GM21528 (cell line): Measurements from ENCODE around the gene CCDC7.
A peak's percentile ranks its signal among the peaks of the same experiment; 100 is the strongest.
"Not testable (repeated sequence)": the region's sequence is repeated elsewhere in the genome, so short reads cannot be mapped to it uniquely, and the experiment has no call there.

Experiments
- ATAC-seq: cut with Tn5 transposase; IDR thresholded peaks from one replicate; pipeline ENCODE4 v1.9.1; 2021; ENCODE audit warnings: mild to moderate bottlenecking, moderate library complexity; ENCODE audit not compliant: unreplicated experiment, low FRiP score

The CCDC7 gene

DNA sequence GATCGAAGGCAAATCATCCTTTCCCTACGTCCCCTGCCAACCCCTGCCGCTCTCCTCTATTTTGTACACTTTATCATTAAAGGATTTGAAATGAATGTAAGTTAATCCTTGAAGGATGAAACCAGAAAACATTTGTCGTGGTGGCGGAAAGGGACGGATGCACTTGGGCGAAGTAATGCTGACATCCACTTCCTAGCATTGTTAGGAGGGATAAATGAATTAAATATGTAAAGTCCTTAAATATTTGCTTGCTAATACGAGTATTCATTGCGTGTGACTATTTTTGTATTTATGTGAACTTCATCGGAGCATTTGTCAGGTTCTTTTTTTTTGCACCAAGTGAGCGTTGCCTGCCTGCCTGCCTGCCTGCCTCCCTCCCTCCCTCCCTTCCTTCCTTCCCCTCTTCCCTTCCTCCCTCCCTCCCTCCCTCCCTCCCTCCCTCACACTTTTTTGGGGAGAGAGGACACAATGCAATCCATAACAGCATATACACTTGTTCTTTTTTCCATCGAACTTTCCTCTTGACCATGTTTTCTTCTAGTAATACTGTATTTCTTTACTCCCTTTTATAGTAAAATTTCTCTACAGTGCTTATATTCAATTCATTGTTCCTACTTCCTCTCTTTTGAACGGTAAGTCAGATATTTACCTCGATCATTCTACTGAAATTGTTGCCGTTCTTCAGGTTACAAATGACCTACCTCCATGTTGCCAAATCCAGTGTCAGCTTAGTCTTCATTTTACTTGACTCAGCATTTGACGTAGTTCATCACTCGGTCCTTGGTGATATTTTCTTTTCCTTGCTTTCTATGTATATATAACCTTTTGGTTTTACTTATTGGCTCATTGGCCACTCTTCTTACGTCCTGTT, 831 bp downstream of the CCDC7 start:
- ATAC-seq: peak; percentile 9

DNA sequence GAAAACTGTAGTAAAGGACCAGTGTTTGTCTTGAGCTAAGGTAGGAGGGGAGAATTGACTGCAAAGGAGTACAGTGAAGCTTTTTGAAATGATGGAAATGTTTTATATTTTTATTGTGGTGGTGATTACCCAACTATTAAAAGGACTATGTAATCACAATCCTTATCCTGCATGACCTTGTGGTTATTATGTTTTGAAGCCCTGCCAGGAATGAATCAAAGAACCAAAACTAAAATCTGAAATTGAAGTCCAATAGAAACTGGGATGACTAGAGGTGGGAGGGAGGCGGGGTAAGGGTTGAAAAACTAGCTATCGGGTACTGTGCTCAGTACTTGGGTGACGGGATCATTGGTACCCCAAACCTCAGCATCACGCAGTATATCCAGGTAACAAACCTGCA, 8.2 kb downstream of the CCDC7 start:
- no peak for ATAC-seq

DNA sequence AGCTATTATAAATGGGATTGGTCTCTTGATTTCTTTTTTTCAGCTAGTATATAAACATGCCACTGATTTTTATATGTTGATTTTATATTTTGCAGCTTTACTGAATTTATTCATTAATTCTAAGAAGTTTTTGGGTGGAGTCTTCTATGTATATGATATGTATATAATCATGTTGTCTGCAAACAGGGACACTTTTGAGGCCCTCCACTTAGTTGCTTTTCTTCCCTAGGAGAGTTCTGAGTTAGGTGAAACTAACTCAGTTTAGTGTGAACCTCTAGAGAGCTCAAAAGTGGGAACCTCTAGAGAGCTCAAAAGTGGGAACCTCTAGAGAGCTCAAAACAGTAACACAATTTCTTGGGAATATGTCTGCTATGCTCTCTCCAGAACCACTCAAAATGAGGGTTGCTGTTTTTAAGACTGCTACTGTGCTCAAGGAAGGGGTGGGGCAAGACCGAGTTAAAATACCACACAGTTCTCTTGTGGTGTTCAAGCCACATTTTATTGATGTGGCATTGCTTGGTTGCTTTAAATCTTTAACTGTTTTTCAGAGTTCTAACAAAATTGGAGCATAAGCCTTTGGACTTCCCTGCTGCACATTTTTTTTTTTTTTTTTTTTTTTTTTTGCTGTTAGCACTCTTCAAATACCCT, 13.2 kb downstream of the CCDC7 start:
- ATAC-seq: no peak

DNA sequence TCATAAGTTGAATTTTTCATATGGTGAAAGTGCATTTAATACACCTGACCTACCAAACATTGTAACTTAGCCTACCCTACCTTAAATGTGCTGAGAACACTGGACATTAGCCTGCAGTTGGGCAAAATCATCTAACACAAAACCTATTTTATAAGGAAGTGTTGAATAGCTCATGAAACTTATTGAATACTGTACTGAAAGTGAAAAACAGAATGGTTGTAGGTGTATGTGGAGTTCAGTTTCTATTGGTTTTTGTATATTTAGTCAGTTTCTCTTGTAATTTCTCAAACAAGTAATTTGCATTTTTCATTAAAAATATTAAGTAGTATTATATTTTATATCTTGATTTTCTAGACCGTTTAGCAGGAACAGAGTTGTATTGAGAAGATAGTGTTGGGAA, 15.3 kb downstream of the CCDC7 start:
- peak; percentile 58 for ATAC-seq

DNA sequence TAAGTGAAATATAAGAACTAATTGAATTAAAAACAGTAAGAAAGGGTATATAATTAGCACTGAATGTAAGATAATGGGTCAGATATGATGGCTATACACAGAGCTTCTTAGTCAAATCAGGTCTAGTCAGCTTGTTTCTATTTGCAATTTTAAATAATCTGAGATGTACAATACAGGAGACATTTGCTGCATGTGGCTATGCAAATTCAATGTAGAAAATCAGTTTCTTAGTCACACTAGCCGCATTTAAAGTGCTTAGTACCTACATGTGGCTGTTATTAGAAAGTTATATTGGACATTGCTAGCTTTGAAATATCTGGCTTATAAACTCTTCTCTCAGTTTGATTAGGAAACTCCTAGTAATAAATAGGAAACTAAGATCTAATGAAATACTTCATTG, 25.3 kb downstream of the CCDC7 start:
- no peak for ATAC-seq

DNA sequence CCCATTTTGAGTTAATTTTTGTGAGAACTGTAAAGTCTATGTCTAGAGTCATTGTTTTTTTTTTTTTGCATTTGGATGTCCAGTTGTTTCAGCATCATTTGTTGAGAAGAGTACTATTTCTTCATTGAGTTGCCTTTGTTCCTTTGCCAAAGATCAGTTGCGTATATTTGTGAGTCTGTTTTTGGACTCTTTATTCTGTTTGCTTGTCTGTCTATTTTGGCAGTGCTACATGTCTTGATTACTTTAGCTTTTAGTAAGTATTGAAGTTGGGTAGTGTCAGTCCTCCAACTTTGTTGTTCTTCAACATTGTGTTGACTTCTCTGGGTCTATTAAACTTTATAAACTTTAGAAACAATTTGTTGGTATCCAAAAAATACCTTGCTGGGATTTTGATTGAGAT, 31.6 kb downstream of the CCDC7 start:
- ATAC-seq: no peak

DNA sequence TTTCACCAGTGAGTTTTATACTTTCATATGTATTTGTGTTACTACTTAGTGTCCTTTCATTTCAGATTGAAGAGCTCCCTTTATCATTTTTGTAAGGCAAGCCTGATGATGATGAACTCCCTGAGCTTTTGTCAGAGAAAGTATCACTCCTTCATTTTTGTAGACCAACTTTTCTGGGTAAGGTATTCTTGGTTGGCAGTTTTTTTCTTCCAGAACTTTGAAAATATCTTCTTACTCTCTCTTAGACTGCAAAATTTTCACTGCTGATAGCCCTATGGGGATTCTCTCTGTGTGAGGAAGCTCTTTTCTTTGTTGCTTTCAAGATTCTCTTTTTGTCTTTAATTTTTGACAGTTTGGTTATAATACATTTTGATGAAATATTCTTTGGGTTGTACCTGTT, 35.7 kb downstream of the CCDC7 start:
- no peak for ATAC-seq

DNA sequence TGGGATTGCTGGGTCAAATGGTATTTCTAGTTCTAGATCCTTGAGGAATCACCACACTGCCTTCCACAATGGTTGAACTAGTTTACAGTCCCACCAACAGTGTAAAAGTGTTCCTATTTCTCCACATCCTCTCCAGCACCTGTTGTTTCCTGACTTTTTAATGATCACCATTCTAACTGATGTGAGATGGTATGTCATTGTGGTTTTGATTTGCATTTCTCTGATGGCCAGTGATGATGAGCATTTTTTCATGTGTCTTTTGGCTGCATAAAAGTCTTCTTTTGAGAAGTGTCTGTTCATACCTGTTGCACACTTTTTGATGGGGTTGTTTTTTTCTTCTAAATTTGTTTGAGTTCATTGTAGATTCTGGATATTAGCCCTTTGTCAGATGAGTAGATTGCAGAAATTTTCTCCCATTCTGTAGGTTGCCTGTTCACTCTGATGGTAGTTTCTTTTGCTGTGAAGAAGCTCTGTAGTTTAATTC, 37.1 kb downstream of the CCDC7 start:
- ATAC-seq: not testable (repeated sequence)

DNA sequence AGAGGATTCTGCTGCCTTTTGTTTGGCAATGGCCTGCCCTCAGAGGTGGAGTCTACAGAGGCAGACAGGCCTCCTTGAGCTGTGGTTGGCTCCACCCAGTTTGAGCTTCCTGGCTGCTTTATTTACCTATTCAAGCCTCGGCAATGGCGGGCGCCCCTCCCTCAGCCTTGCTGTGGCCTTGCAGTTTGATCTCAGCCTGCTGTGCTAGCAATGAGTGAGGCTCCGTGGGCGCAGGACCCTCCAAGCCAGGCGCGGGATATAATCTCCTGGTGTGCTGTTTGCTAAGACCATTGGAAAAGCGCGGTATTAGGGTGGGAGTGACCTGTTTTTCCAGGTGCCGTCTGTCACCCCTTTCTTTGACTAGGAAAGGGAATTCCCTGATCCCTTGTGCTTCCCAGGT, 42.1 kb downstream of the CCDC7 start:
- ATAC-seq: not testable (repeated sequence)

DNA sequence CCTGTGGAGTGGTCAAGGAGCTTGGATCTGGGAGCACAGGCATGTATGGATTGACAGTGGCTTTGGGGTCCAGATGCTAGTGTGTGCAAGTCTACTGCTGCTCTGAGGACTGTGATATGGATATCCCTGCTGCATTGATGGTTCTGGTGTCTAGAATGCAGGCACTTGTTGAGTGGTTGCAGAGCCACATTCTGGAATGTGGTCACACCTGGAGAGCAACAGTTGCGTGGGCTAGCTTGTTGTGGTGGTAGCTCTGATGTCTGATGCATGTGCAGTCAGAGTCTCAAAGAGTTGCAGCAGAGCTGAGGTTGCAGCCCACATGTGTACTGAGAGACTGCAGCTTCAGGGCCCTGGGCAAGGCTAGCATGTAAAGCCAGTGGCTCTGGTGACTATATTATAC, 43.2 kb downstream of the CCDC7 start:
- ATAC-seq: no peak

DNA sequence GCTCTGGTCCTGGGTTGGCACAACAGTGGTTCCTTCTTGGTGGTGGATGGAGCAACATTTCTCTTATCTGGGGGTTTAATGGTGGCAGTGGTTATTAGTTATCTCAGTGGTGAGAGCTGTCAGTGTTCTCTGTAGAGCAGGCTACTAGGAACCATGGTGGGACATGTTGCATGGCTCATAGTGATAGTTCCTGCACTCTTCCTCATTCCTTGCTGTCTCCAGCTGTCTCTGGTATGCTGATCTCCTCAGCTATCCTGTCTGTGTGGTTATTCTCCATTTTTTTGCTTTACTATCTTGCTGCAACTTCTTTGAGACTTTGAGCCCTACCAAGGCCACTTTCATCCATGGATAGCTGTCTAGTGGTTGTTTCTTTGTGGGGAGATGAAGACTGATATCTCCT, 44.0 kb downstream of the CCDC7 start:
- no peak for ATAC-seq

DNA sequence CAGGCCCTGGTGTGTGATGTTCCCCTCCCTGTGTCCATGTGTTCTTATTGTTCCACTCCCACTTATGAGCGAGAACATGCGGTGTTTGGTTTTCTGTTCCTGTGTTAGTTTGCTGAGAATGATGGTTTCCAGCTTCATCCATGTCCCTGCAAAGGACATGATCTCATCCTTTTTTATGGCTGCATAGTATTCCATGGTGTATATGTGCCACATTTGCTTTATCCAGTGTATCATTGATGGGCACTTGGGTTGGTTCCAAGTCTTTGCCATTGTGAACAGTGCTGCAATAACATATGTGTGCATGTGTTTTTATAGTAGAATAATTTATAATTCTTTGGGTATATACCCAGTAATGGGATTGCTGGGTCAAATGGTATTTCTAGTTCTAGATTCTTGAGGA, 48.6 kb downstream of the CCDC7 start:
- not testable (repeated sequence) for ATAC-seq

DNA sequence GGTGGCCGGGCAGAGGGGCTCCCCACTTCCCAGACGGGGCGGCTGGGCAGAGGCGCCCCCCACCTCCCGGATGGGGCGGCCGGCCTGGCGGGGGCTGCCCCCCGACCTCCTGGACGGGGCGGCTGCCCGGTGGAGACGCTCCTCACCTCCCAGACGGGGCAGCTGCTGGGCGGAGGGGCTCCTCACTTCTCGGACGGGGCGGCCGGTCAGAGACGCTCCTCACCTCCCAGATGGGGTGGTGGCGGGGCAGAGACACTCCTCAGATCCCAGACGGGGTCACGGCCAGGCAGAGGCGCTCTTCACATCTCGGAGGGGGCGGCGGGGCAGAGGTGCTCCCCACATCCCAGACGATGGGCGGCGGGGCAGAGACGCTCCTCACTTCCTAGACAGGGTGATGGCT, 54.2 kb downstream of the CCDC7 start:
- not testable (repeated sequence) for ATAC-seq

DNA sequence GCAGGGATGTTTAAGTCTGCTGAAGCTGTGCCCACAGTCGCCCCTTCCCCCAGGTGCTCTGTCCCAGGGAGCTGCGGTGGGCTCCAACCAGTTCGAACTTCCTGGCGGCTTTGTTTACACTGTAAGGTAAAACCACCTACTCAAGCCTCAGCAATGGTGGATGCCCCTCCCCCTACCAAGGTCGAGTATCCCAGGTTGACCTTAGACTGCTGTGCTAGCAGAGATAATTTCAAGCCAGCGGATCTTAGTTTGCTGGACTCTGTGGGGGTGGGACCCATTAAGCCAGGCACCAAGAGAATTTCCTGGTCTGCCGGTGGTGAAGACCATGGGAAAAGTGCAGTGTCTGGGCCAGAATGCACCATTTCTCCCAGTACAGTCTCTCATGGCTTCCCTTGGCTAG, 56.0 kb downstream of the CCDC7 start:
- no peak for ATAC-seq

DNA sequence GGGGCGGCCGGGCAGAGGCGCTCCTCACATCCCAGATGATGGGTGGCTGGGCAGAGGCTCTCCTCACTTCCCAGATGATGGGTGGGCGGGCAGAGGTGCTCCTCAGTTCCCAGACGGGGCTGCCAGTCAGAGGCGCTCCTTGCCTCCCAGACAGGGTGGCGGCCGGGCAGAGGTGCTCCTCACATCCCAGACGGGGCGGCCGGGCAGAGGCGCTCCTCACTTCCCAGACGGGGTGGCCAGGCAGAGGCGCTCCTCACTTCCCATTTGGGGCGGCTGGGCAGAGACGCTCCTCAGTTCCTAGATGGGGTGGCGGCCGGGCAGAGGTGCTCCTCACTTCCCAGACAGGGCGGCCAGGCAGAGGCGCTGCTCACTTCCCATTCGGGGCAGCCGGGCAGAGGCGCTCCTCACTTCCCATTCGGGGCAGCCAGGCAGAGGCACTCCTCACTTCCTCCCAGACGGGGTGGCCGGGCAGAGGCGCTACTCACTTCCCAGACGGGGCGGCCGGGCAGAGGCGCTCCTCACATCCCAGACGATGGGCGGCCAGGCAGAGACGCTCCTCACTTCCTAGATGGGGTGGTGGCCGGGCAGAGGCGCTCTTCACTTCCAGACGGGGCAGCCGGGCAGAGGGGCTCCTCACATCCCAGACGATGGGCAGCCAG, 60.0 kb downstream of the CCDC7 start:
- ATAC-seq: not testable (repeated sequence)

DNA sequence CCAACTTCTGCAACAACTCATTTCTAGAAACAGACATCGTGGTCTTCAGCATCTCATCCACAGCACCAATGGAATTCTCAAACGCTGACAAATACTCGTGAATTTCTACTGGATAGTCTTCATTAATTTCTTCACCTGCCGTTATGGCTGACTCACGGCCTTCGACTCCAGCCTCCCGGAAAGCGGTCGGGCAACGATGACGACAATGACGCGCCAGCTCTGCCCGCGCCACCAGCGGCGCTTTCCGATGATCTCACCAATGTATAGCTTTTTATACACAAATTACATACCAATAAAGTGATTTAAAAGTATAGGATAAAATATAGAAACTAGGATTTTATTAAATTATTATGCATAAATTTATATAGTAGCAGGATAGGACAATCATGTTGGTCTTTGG, 65.7 kb downstream of the CCDC7 start:
- no peak for ATAC-seq

DNA sequence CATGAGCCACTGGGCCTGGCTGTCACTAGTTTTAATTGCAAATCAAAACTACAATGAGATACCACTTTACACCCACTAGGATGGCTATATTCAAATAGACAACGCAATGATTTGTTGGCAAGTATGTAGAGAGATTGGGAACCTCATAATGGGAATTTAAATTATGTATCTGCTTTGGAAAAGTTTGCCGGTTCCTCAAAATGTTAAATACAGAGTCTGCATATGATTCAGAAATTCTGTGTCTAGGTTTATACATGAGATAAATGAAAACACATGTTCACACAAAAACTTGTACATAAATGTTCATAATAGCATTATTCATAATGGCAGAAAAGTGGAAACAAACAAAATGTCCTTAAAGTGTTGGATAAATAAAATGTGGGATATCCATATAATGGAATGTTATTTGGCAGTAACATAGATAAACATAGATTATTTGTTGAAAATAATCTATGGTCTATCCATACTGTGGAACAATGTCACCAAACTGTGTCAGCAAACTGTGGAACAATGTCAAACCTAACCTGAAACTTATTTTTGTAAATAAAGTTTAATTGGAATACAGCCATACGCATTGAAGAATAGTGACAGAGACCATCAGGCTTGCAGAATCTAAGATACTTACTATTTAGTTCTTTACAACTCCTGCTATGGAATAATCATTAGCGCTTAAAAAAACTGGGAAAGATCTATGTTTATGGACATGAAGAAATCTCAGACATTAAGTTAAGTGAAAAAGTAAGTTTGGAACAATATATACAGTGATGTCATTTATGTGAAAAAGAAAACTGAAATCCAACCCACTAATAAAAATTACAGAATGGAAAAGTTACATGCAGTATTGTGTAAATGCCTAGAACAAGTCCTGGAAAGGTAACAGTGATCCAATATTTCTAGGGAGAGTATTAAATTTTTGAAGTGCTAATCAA, 70.9 kb downstream of the CCDC7 start:
- ATAC-seq: no peak

DNA sequence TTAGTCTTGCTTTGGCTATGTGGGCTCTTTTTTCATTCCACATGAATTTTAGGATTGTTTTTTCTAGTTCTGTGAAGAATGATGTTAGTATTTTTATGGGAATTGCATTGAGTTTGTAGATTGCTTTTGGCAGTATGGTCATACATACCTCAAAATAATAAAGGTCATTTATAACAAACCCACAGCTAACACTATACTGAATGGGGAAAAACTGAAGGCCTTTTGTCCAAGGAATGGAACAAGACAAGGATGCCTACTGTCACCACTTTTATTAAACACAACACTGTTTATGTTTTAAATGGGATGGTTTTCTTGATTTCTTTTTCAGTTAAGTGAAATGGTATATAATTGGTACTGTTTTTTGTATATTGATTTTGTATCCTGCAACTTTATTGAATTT, 84.3 kb downstream of the CCDC7 start:
- ATAC-seq: no peak

DNA sequence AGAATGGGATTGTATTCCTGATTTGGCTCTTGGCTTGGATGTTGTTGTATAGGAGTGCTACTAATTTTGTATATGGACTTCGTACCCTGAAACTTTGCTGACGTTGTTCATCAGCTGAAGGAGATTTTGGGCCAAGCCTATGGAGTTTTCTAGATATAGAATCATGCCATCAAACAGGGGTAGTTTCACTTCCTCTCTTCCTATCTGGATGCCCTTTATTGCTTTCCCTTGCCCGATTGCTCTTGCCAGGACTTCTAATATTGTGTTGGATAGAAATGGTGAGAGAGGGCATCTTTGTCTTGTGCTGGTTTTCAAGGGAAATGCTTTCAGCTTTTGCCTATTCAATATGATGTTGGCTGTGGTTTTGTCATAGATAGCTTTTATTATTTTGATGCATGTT, 92.3 kb downstream of the CCDC7 start:
- no peak for ATAC-seq

DNA sequence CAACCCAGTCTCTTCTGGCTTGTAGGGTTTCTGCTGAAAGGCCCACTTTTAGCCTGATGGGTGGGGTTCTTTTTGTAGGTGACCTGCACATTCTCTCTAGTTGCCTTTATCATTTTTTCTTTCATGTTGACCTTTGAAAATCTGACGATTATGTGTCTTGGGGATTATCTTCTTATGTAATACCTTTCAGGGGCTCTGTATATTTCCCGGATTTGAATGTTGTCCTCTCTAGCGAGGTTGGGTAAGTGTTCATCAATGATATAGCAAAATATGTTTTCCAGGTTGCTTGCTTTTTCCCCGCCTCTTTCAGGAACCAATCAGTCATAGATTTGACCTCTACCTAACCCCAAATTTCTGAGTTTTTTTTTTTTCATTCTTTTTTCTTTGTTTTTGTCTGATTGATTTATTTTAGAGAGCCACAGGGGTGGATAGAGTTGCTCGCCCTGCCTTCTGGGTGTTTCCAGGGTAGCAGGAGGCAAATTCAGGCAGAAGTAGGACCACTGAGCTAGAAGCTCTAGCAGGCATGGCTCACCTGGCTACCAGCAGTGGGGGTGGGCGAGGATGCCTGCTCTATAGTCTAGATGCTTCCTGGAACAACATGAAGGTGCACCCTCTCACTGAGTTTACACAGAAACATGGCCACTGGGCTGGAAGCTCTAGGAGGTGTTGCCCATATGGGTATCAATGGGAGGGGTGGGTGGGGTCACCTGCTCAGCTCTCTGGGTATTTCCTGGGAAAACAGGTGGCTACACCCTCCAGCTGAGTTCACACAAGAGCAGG, 94.9 kb downstream of the CCDC7 start:
- ATAC-seq: no peak
